Caco-2 (cell line): Measurements from ENCODE around the gene FARS2. TPM values are rescaled to one million over a fixed set of nuclear protein-coding genes. Genes with fewer than 3 reads are reported as not detected.

Experiments used
- BruUV-seq: library from RNA; stranded (reverse); fragments of 400-500 nt; replicated peaks from 2 replicates; lab custom pipeline; 2021; lab: Mats Ljungman, UMichigan
- CTCF ChIA-PET: fragments of 300-600 bp; sonication (Branson Sonifier 250); formaldehyde crosslinking; loops from one replicate; lab custom pipeline; 2022; ENCODE audit warnings: antibody characterized with exemption; lab: Charles Lee
- POLR2A ChIA-PET: fragments of 300-600 bp; sonication (Branson Sonifier 250); formaldehyde crosslinking; loops from one replicate; lab custom pipeline; 2022; ENCODE audit warnings: antibody characterized with exemption; lab: Charles Lee
- DNase-seq, 2 experiments: peaks; one replicate each; pipeline versions ENCODE4 v3.0.0 to v3.0.0-alpha.2; 2020 to 2022
- H3K27me3 ChIP-seq: replicated peaks from 2 replicates; pipeline ENCODE4 v1.6.0; 2011; ENCODE audit warnings: low read length; ENCODE audit not compliant: control insufficient read depth, insufficient read depth
- H3K36me3 ChIP-seq: 2 replicates; pipeline ENCODE4 v1.5.1; 2011; ENCODE audit warnings: low read length; ENCODE audit not compliant: control insufficient read depth, insufficient read depth
- H3K4me1 ChIP-seq: fragments of 250-450 bp; sonication (Bioruptor Pico); 2 replicates; pipeline ENCODE4 v1.5.1; 2020; ENCODE audit warnings: mild to moderate bottlenecking
- H3K4me3 ChIP-seq: 2 replicates; pipeline ENCODE4 v1.5.1; 2011; ENCODE audit warnings: low read depth, mild to moderate bottlenecking, control low read depth, low read length
- H3K9me3 ChIP-seq: fragments of 250-450 bp; sonication (Bioruptor Pico); 2 replicates; pipeline ENCODE4 v1.5.1; 2020; ENCODE audit warnings: mild to moderate bottlenecking, moderate library complexity
- H3K27ac Mint-ChIP-seq: one replicate; pipeline ENCODE4 v1.8.0; 2022; ENCODE audit warnings: mixed read lengths; ENCODE audit not compliant: unreplicated experiment
- H3K27me3 Mint-ChIP-seq: one replicate; pipeline ENCODE4 v1.8.0; 2022; ENCODE audit warnings: mixed read lengths; ENCODE audit not compliant: insufficient read depth, unreplicated experiment
- H3K36me3 Mint-ChIP-seq: one replicate; pipeline ENCODE4 v1.8.0; 2022; ENCODE audit warnings: mild to moderate bottlenecking, mixed read lengths; ENCODE audit not compliant: insufficient read depth, unreplicated experiment
- H3K4me1 Mint-ChIP-seq: one replicate; pipeline ENCODE4 v1.8.0; 2022; ENCODE audit warnings: low read depth, mixed read lengths; ENCODE audit not compliant: unreplicated experiment
- H3K4me3 Mint-ChIP-seq: one replicate; pipeline ENCODE4 v1.8.0; 2022; ENCODE audit warnings: mild to moderate bottlenecking, moderate library complexity, mixed read lengths; ENCODE audit not compliant: unreplicated experiment
- H3K9me3 Mint-ChIP-seq: one replicate; pipeline ENCODE4 v1.8.0; 2022; ENCODE audit warnings: mixed read lengths; ENCODE audit not compliant: unreplicated experiment
- CTCF ChIP-seq, 2 experiments: fragments of 200-600 bp in 1 of 2; IDR thresholded peaks; 1 replicate in 1 of 2; 2 replicates in 1 of 2; pipeline versions ENCODE4 v1.5.1 to v1.8.0; 2011 to 2022; ENCODE audit warnings: antibody characterized with exemption in 1 of 2, control low read depth in 1 of 2, inconsistent platforms in 1 of 2, low read depth in 1 of 2, low read length in 1 of 2, mild to moderate bottlenecking in 1 of 2, moderate library complexity in 1 of 2; ENCODE audit not compliant: insufficient read depth in 1 of 2, severe bottlenecking in 1 of 2, unreplicated experiment in 1 of 2
- intact Hi-C: fragments of 100-400 bp; cut with micrococcal nuclease; formaldehyde crosslinking; loops from one replicate; pipeline ENCODE4 v1.10.0; 2022; ENCODE audit not compliant: unreplicated experiment
- total RNA-seq: library from RNA; stranded (reverse); gene quantifications from 2 replicates; pipeline ENCODE4 v1.2.3, GENCODE V29; 2022

The FARS2 gene
- total RNA-seq, 1 experiment from 2014 or later = 15.4 TPM

DNA sequence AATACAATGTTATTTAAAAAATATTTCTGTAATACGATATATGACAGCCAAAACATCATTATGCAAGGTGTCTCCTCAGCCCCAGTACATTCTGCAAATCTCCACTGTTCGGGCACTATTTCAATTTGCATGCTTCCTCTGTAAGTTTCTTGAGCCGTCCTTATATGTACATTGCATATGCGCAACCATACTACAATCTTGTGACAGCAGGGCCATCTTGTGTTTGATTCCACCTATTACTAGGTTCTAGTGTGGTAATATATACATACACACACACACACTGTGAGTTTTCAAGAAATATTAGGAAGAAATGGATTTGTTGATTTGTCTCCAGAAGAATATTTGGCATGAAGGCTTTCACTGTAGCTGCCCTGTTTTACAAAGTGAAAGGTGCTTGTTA lies 10.4 kb upstream of the FARS2 start:
- no peak overlapping the region for H3K4me3 ChIP-seq
- Mint-ChIP-seq H3K27ac (no peak overlapping the region), H3K27me3 (no peaks in the 10 kb centered on the region), H3K4me1 (no peaks in the 10 kb centered on the region), H3K36me3 (peaks cover 6% of the 10 kb centered on the region), H3K9me3 (no peaks in the 10 kb centered on the region), H3K4me3 (no peak overlapping the region)
- POLR2A ChIA-PET = no interaction called here
- H3K36me3 ChIP-seq = no peaks in the 10 kb centered on the region
- H3K4me1 ChIP-seq = peaks cover 5% of the 10 kb centered on the region; the same call in 1 of the 2 replicates
- no TSS peak for BruUV-seq
- DNase-seq = no peak
- intact Hi-C loops = no loop called here
- no peaks in the 10 kb centered on the region for H3K9me3 ChIP-seq
- CTCF ChIA-PET = no interaction called here
- no peak for TF ChIP-seq CTCF (IDR thresholded peaks at IDR 0.05; ENCODE audit: insufficient read depth in 1 of 2, low read depth in 1 of 2, low read length in 1 of 2, severe bottlenecking in 1 of 2, unreplicated experiment in 1 of 2)
- no peaks in the 10 kb centered on the region for H3K27me3 ChIP-seq

GRCh38 chr6:5256952-5257351 lies 4.4 kb upstream of the FARS2 start:
- peaks cover 28% of the 10 kb centered on the region for H3K36me3 Mint-ChIP-seq

DNA sequence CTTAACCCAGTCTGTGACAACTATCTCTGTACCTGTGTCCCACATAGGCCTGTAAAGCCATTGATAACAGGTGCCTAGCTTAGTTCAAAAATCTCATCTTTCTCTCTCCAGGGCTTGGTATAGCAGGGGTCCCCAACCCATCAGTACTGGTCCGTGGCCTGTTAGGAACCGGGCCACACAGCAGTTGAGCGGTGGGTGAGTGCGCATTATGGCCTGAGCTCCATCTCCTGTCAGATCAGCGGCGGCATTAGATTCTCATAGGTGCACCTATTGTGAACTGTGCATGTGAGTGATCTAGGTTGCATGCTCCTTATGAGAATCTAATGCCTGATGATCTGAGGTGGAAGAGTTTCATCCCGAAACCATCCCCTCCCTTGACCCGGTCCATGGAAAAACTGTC lies 3.9 kb upstream of the FARS2 start:
- ChIA-PET POLR2A (no interaction called here), CTCF (no interaction called here)
- H3K4me3 ChIP-seq = no peak overlapping the region
- no peaks in the 10 kb centered on the region for H3K27me3 ChIP-seq
- no peak for TF ChIP-seq CTCF (IDR thresholded peaks at IDR 0.05; ENCODE audit: insufficient read depth in 1 of 2, low read depth in 1 of 2, low read length in 1 of 2, severe bottlenecking in 1 of 2, unreplicated experiment in 1 of 2)
- Mint-ChIP-seq H3K4me3 (no peak overlapping the region), H3K27ac (no peak overlapping the region), H3K4me1 (peaks cover 8% of the 10 kb centered on the region), H3K36me3 (peaks cover 25% of the 10 kb centered on the region), H3K9me3 (no peaks in the 10 kb centered on the region), H3K27me3 (no peaks in the 10 kb centered on the region)
- no peaks in the 10 kb centered on the region for H3K36me3 ChIP-seq
- peaks cover 6% of the 10 kb centered on the region; the same call in 1 of the 2 replicates for H3K4me1 ChIP-seq
- no TSS peak for BruUV-seq
- intact Hi-C loops = no loop called here
- H3K9me3 ChIP-seq = no peaks in the 10 kb centered on the region
- no peak for DNase-seq

More at GRCh38 chr6:5256952-5257351, 4.4 kb upstream of the FARS2 start:
- CTCF ChIA-PET = no interaction called here
- Mint-ChIP-seq H3K9me3 (no peaks in the 10 kb centered on the region), H3K4me3 (no peak overlapping the region), H3K27ac (no peak overlapping the region), H3K27me3 (no peaks in the 10 kb centered on the region), H3K4me1 (peaks cover 8% of the 10 kb centered on the region)
- no peak for TF ChIP-seq CTCF (IDR thresholded peaks at IDR 0.05; ENCODE audit: insufficient read depth in 1 of 2, low read depth in 1 of 2, low read length in 1 of 2, severe bottlenecking in 1 of 2, unreplicated experiment in 1 of 2)
- POLR2A ChIA-PET = no interaction called here
- Histone ChIP-seq H3K9me3 (no peaks in the 10 kb centered on the region), H3K4me3 (no peak overlapping the region), H3K27me3 (no peaks in the 10 kb centered on the region), H3K36me3 (no peaks in the 10 kb centered on the region), H3K4me1 (peaks cover 6% of the 10 kb centered on the region; the same call in 1 of the 2 replicates)
- intact Hi-C loops = no loop called here
- no peak for DNase-seq
- BruUV-seq = no TSS peak
